ENCODE measurements around the gene MRPL20. TPM values are rescaled to one million over a fixed set of nuclear protein-coding genes. Genes with fewer than 3 reads are reported as not detected.

The MRPL20 gene
- total and polyA plus RNA-seq, 4 donors = 60.1 to 181 (median 122) TPM

GRCh38 chr1:1421907-1422464 is 14.9 kb upstream of the MRPL20 start:
- TF ChIP-seq CTCF (IDR thresholded peaks at IDR 0.05; ENCODE audit: control extremely low read depth, extremely low read depth) = no peak
- Histone ChIP-seq H3K27me3 (ENCODE audit: control insufficient read depth in 3 of 3, insufficient read depth in 3 of 3, low read length in 2 of 3) (no peaks in the 10 kb centered on the region), H3K9me3 (ENCODE audit: control insufficient read depth in 4 of 4, insufficient read depth in 3 of 4, low read length in 3 of 4) (peaks cover 0 to 2% (median 0%) of the 10 kb centered on the region in 4 donors), H3K9ac (ENCODE audit: insufficient read depth in 1 of 2, low read length in 2 of 2) (peak overlapping the region in 1 of 2 donors; percentile 23), H3K4me3 (no peak overlapping the region), H3K27ac (ENCODE audit: low read depth in 1 of 2, low read length in 1 of 2) (no peak overlapping the region), H3K4me1 (ENCODE audit: control insufficient read depth in 5 of 5, insufficient read depth in 5 of 5, low read length in 5 of 5) (peaks cover 0 to 28% (median 0%) of the 10 kb centered on the region in 5 donors), H3K36me3 (ENCODE audit: control insufficient read depth in 4 of 4, insufficient read depth in 4 of 4, low read length in 4 of 4) (no peaks in the 10 kb centered on the region)
- DNase-seq = no peak
- WGBS, 2 donors = 77 to 87% methylated on average over 7 of the region's 7 CpGs
- ATAC-seq (ENCODE audit: insufficient read depth, low FRiP score) = no peak

- Histone ChIP-seq H3K27me3 (ENCODE audit: control insufficient read depth in 3 of 3, insufficient read depth in 3 of 3, low read length in 2 of 3) (no peaks in the 10 kb centered on the region), H3K9me3 (ENCODE audit: control insufficient read depth in 4 of 4, insufficient read depth in 3 of 4, low read length in 3 of 4) (peaks cover 0 to 2% (median 0%) of the 10 kb centered on the region in 4 donors), H3K36me3 (ENCODE audit: control insufficient read depth in 4 of 4, insufficient read depth in 4 of 4, low read length in 4 of 4) (no peaks in the 10 kb centered on the region), H3K9ac (ENCODE audit: insufficient read depth in 1 of 2, low read length in 2 of 2) (no peak within 1 kb of the TSS), H3K4me1 (ENCODE audit: control insufficient read depth in 5 of 5, insufficient read depth in 5 of 5, low read length in 5 of 5) (peaks cover 0 to 24% (median 0%) of the 10 kb centered on the region in 5 donors), H3K27ac (ENCODE audit: low read depth in 1 of 2, low read length in 1 of 2) (peak within 1 kb of the TSS in 1 of 2 donors; percentile 83), H3K4me3 (peak within 1 kb of the TSS; percentile 49)
- peak; percentile 43 for ATAC-seq (ENCODE audit: insufficient read depth, low FRiP score)
- whole genome bisulfite sequencing, 2 donors = 69 to 85% methylated on average over 16 to 18 of the region's 18 CpGs
- TF ChIP-seq CTCF (IDR thresholded peaks at IDR 0.05; ENCODE audit: control extremely low read depth, extremely low read depth) = no peak
- DNase-seq = peak in 1 of 3 donors; percentile 52
Measured at GRCh38 chr1:1421147-1421906, 14.2 kb upstream of the MRPL20 start, which contains the start of gene ANKRD65. Gene ANKRD65, minus strand, starts transcription at chr1:1421276. Its CDS starts 271 bp downstream, at chr1:1421005.

GRCh38 chr1:1420654-1421141 is 13.6 kb upstream of the MRPL20 start:
- DNase-seq (no peak), ATAC-seq (ENCODE audit: insufficient read depth, low FRiP score) (no peak)
- WGBS, 2 donors = 67 to 86% methylated on average over 12 of the region's 12 CpGs
- Histone ChIP-seq H3K4me3 (peak overlapping the region; percentile 18), H3K9ac (ENCODE audit: insufficient read depth in 1 of 2, low read length in 2 of 2) (no peak overlapping the region), H3K27ac (ENCODE audit: low read depth in 1 of 2, low read length in 1 of 2) (peak overlapping the region in 1 of 2 donors; percentile 83), H3K27me3 (ENCODE audit: control insufficient read depth in 3 of 3, insufficient read depth in 3 of 3, low read length in 2 of 3) (no peaks in the 10 kb centered on the region), H3K4me1 (ENCODE audit: control insufficient read depth in 5 of 5, insufficient read depth in 5 of 5, low read length in 5 of 5) (peaks cover 0 to 24% (median 0%) of the 10 kb centered on the region in 5 donors), H3K36me3 (ENCODE audit: control insufficient read depth in 4 of 4, insufficient read depth in 4 of 4, low read length in 4 of 4) (no peaks in the 10 kb centered on the region), H3K9me3 (ENCODE audit: control insufficient read depth in 4 of 4, insufficient read depth in 3 of 4, low read length in 3 of 4) (peaks cover 0 to 2% (median 0%) of the 10 kb centered on the region in 4 donors)
- TF ChIP-seq CTCF (IDR thresholded peaks at IDR 0.05; ENCODE audit: control extremely low read depth, extremely low read depth) = no peak

Data from lung (tissue), 12 donors.